NCI-H1417 (cell line): ENCODE measurements around the gene SNAPC1.
"Not testable (repeated sequence)": the region's sequence is repeated elsewhere in the genome, so short reads cannot be mapped to it uniquely, and the experiment has no call there.

Experiments
- DNase-seq, 3 experiments: peaks; one replicate each; lab custom pipeline; 2025; lab: John Stamatoyannopoulos, UW

The SNAPC1 gene

GRCh38 chr14:61750708-61751474 lies 11.3 kb upstream of the SNAPC1 start:
- peak; percentile 33 to 59 (median 39) for DNase-seq

GRCh38 chr14:61751475-61751989 lies 10.7 kb upstream of the SNAPC1 start:
- DNase-seq: no peak

GRCh38 chr14:61752626-61753025 lies 9.6 kb upstream of the SNAPC1 start:
- no peak for DNase-seq

- no peak for DNase-seq
These were observed 8.6 kb upstream of the SNAPC1 start for GRCh38 chr14:61753631-61754030.

GRCh38 chr14:61754627-61755381 lies 7.4 kb upstream of the SNAPC1 start:
- no peak for DNase-seq

GRCh38 chr14:61755382-61755742 lies 6.9 kb upstream of the SNAPC1 start:
- DNase-seq: not testable (repeated sequence)

- DNase-seq: no peak
These were observed 6.1 kb upstream of the SNAPC1 start for GRCh38 chr14:61756135-61756534.

- DNase-seq: no peak
These were observed 2.3 kb upstream of the SNAPC1 start for GRCh38 chr14:61759878-61760277.

- no peak for DNase-seq
These were observed 663 bp upstream of the SNAPC1 start for GRCh38 chr14:61761557-61761956.

GRCh38 chr14:61764342-61765122 lies 2.3 kb downstream of the SNAPC1 start:
- DNase-seq: peak in 1 of 3 experiments; percentile 24

- DNase-seq: no peak
These were observed 3.2 kb downstream of the SNAPC1 start for GRCh38 chr14:61765225-61765943.

GRCh38 chr14:61766151-61766550 lies 3.9 kb downstream of the SNAPC1 start:
- no peak for DNase-seq

- DNase-seq: no peak
These were observed 6.0 kb downstream of the SNAPC1 start for GRCh38 chr14:61768240-61768639.

GRCh38 chr14:61769893-61770292 lies 7.7 kb downstream of the SNAPC1 start:
- DNase-seq: no peak

GRCh38 chr14:61774861-61775260 lies 12.6 kb downstream of the SNAPC1 start:
- DNase-seq: no peak

GRCh38 chr14:61780125-61780524 lies 17.9 kb downstream of the SNAPC1 start:
- DNase-seq: no peak

GRCh38 chr14:61797309-61797708 lies 35.1 kb downstream of the SNAPC1 start:
- no peak for DNase-seq

- no peak for DNase-seq
These were observed 39.9 kb downstream of the SNAPC1 start for GRCh38 chr14:61802010-61802568.

- no peak for DNase-seq
These were observed 41.5 kb downstream of the SNAPC1 start for GRCh38 chr14:61803755-61804154.

- no peak for DNase-seq
These were observed 43.2 kb downstream of the SNAPC1 start for GRCh38 chr14:61805451-61805850.

- no peak for DNase-seq
These were observed 49.7 kb downstream of the SNAPC1 start for GRCh38 chr14:61811882-61812346.
